ENCODE results near the gene ZNF24. TPM values are rescaled to one million over a fixed set of nuclear protein-coding genes. Genes with fewer than 3 reads are reported as not detected.

Gene ZNF24
- total RNA-seq = 11.5 TPM

- intact Hi-C loops (cut with DNase I) = loop anchor here (1.0 to 5.0 kb wide), 6 partner anchors 33 to 723 kb away; partner anchors contain the start of genes MAPRE2, RPRD1A, ZNF396 and ZSCAN30
- peaks cover 10 to 17% of the 10 kb centered on the region in 2 donors for H3K4me1 ChIP-seq
Measured at GRCh38 chr18:35343936-35344735, at the start of gene ZNF24. Gene ZNF24, minus strand, starts transcription at chr18:35344420. Its CDS starts 3,770 bp downstream, at chr18:35340650.

DNA sequence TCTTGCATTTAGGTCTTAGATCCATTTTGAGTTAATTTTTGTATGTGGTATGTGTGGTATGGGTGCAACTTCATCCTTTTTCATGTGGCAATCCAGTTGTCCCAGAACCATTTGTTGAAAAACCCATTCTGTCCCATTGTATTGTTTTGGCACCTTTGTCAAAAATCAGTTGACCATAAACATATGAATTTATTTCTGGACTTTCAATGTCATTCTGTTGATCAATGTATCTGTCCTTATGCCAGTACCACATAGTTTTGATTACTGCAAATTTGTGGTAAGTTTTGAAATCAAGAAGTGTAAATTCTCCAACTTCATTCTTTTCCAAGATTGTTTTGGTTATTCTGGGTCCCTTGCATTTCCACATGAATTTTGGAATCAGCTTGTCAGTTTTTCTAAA, 49.5 kb upstream of the ZNF24 start:
- H3K4me1 ChIP-seq = no peaks in the 10 kb centered on the region
- no peak overlapping the region for H3K4me3 ChIP-seq
- no peaks in the 10 kb centered on the region for H3K9me3 ChIP-seq
- DNase-seq (ENCODE audit: low spot score in 2 of 2) = no peak
- no peak overlapping the region for H3K27ac ChIP-seq
- no peaks in the 10 kb centered on the region for H3K27me3 ChIP-seq
- H3K36me3 ChIP-seq = no peaks in the 10 kb centered on the region
- TF ChIP-seq, protein P1, sequence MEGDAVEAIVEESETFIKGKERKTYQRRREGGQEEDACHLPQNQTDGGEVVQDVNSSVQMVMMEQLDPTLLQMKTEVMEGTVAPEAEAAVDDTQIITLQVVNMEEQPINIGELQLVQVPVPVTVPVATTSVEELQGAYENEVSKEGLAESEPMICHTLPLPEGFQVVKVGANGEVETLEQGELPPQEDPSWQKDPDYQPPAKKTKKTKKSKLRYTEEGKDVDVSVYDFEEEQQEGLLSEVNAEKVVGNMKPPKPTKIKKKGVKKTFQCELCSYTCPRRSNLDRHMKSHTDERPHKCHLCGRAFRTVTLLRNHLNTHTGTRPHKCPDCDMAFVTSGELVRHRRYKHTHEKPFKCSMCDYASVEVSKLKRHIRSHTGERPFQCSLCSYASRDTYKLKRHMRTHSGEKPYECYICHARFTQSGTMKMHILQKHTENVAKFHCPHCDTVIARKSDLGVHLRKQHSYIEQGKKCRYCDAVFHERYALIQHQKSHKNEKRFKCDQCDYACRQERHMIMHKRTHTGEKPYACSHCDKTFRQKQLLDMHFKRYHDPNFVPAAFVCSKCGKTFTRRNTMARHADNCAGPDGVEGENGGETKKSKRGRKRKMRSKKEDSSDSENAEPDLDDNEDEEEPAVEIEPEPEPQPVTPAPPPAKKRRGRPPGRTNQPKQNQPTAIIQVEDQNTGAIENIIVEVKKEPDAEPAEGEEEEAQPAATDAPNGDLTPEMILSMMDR (IDR thresholded peaks at IDR 0.05) = no peak
- intact Hi-C loops (cut with DNase I) = no loop called here

More at GRCh38 chr18:35343936-35344735, at the start of gene ZNF24:
- Histone ChIP-seq H3K36me3 (peaks cover 12 to 17% of the 10 kb centered on the region in 2 donors), H3K27me3 (no peaks in the 10 kb centered on the region), H3K27ac (peak within 1 kb of the TSS; percentile 93 to 100), H3K4me3 (peak within 1 kb of the TSS; percentile 70 to 96), H3K9me3 (no peaks in the 10 kb centered on the region)
- DNase-seq (ENCODE audit: low spot score in 2 of 2) = peak; percentile 84 to 98
- TF ChIP-seq, protein P1 (IDR thresholded peaks at IDR 0.05) = no peak

GRCh38 chr18:35392375-35392774, 48.2 kb upstream of the ZNF24 start:
- no peaks in the 10 kb centered on the region for H3K9me3 ChIP-seq
- intact Hi-C loops (cut with DNase I) = no loop called here
- TF ChIP-seq, protein P1 (IDR thresholded peaks at IDR 0.05) = no peak
- H3K27ac ChIP-seq = no peak overlapping the region
- no peak overlapping the region for H3K4me3 ChIP-seq
- H3K36me3 ChIP-seq = no peaks in the 10 kb centered on the region
- DNase-seq (ENCODE audit: low spot score in 2 of 2) = no peak
- no peaks in the 10 kb centered on the region for H3K4me1 ChIP-seq
- H3K27me3 ChIP-seq = no peaks in the 10 kb centered on the region

DNA sequence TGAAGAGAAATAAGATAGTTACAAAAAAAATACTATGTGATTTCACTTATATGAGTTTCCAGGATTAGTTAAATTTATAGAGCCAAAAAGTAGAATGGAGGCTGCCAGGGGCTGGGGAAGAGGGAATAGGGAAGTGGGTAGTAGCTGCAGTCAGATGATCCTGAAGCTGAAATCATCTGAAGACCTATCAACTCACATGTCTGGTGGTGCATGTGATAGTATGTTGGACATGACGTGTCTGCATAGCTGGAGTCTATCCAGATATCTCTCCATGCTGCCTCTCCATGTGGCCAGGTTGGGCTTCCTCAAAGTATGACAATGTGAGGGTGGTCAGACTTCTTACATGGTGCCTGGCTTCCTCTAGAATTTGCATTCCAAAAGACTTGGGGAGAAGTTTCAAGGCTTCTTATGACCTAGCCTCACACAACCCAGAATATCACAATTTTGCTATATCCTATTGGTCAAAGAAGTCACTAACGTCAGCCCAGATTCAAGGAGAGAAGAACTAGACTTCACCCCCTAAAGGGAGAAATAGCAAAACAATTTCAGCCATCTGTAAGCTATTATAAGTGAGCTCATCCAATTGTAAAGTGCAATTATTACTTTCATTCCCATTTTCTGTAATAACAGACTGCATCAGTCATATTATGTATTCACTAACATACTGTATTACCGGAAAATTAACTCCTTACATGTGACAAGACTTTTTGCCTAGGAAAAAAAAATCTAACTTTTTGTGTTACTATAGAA, 46.9 kb upstream of the ZNF24 start:
- Histone ChIP-seq H3K9me3 (no peaks in the 10 kb centered on the region), H3K27me3 (no peaks in the 10 kb centered on the region), H3K4me1 (no peaks in the 10 kb centered on the region), H3K36me3 (no peaks in the 10 kb centered on the region), H3K27ac (no peak overlapping the region), H3K4me3 (no peak overlapping the region)
- TF ChIP-seq, protein P1 (IDR thresholded peaks at IDR 0.05) = no peak
- no peak for DNase-seq (ENCODE audit: low spot score in 2 of 2)
- intact Hi-C loops (cut with DNase I) = no loop called here

GRCh38 chr18:35389095-35389618, 44.9 kb upstream of the ZNF24 start:
- Histone ChIP-seq H3K27ac (peak overlapping the region; percentile 24 to 45), H3K27me3 (no peaks in the 10 kb centered on the region), H3K9me3 (no peaks in the 10 kb centered on the region), H3K4me1 (no peaks in the 10 kb centered on the region), H3K4me3 (peak overlapping the region in 1 of 2 donors; percentile 34), H3K36me3 (no peaks in the 10 kb centered on the region)
- DNase-seq (ENCODE audit: low spot score in 2 of 2) = no peak
- intact Hi-C loops (cut with DNase I) = loop anchor here (5.0 kb wide), 2 partner anchors 563 to 583 kb away; partner anchors contain the start of gene RMP24
- TF ChIP-seq, protein P1 (IDR thresholded peaks at IDR 0.05) = no peak
